SH-SY5Y (cell line): Measurements from ENCODE around the gene SSBP2.

ENCODE experiments used
- GATA2 ChIP-seq: IDR thresholded peaks from 2 replicates; pipeline ENCODE4 v1.6.1; 2011; ENCODE audit warnings: mild to moderate bottlenecking, low read depth, low read length
- GATA3 ChIP-seq: IDR thresholded peaks from 2 replicates; pipeline ENCODE4 v1.6.1; 2011; ENCODE audit warnings: low read depth, mild to moderate bottlenecking, low read length, moderate library complexity

GRCh38 chr5:81517462-81517861 is 233.4 kb downstream of the SSBP2 start:
- TF ChIP-seq GATA2: no peak
- TF ChIP-seq GATA3: no peak
